GF-D8 (cell line): Measurements from ENCODE around the gene ALPG.
"Not testable (repeated sequence)": the region's sequence is repeated elsewhere in the genome, so short reads cannot be mapped to it uniquely, and the experiment has no call there.

ENCODE experiments used
- DNase-seq: peaks from one replicate; lab custom pipeline; 2025; lab: John Stamatoyannopoulos, UW

The ALPG gene

DNA sequence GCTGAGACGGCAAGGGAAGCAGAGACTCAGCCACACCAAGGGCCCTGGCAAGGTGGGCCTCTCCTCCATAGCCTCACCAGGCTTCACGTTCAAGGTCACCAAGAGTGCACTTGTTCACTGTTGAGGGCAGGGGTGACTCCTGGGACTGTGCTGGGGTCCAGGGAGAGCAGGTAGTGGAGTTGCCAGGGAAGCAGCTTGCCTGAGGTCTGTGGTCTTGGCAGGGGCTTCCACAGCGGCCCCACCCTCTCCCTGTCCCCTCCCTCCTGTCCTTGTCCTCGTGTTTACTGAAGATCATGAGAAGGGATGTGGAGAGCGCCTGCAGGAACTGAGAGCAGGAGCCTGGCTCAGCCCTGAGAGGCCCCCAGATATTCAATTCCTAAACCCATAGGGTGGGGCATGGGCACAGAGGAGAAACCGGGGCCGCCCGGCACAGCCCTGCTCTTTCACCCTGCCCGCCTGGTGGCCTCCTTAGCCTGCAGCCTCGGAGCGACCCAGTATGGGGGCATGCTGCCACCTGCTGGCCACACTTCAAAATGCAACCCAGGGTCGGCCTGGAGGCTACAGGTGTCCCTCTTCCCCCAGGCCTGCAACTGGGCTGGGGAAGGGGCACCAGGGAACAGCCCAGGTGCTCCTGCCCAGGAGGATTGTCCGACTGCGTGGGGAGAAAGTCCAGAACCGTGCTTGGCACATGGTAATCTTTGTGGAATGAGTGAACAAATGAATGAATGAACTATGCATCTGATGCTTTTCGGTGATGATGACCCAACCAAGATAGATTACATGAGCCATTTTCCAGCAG, 33.8 kb downstream of the ALPG start:
- DNase-seq, result peak; percentile 17

DNA sequence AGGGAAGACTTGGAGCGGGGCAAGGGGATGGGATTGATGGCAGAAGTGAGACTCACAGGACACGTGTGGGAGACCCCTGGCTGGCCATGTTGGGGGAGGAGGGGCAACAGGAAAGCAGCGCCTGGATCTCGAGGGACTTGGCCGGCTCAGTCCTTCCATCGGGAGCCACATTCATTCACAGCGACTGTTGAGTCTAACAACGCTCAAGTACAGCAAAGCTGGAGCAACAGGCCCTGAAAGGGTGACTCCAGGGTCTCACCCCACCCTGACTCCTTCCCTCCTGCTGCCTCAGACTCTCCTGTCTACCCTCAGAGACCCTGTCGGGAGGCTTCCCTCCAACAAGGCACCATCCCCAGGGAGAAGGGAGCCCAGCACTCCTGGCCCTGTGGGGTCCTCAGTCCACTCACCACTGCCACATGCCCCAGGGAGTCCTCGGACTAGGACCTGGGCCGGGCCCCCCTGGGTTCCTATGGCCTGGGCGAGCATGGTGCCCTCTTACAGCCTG, 34.6 kb downstream of the ALPG start:
- no peak for DNase-seq

DNA sequence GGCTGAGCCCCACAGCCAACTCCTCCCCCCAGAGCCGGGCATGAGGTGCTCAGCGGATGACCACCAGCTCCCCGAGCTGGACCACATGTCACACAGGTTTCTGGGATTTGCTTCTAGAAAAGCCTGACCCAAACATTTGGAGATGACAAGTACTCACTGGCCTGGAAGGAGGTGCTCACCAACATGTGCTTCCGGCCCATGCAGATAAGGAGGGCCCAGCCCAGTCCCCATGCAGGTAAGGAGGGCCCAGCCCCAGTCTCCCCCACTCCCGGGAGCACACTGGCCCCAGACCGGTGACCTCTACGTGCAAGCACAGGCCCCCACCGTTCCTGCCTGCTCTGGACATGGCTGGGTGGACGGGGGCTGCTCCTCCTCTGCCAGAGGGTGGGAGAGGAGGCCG, 35.3 kb downstream of the ALPG start:
- DNase-seq, result not testable (repeated sequence)

- DNase-seq, result not testable (repeated sequence)
Observed at GRCh38 chr2:232442431-232442830, 35.8 kb downstream of the ALPG start.

DNA sequence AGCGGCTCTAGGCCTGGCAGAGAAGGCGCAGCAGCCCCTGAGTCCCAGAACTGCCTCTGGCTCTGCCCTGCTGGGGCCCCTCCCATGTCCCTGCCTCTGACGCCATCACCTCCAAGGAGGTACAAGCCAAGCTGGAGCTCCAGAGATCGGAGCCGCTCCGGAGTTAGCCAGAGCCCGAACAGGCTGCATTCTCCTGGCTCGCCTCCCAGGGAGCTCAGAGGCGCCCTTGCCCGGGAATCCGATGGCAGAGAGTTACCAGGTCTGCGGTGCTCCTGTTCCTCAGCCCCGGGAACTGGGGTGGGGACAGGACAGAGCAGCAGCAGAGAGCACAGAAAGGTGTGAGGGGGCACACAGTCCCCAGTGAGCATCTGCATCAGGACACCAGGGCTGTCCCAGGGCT, 36.4 kb downstream of the ALPG start:
- DNase-seq, result not testable (repeated sequence)

DNA sequence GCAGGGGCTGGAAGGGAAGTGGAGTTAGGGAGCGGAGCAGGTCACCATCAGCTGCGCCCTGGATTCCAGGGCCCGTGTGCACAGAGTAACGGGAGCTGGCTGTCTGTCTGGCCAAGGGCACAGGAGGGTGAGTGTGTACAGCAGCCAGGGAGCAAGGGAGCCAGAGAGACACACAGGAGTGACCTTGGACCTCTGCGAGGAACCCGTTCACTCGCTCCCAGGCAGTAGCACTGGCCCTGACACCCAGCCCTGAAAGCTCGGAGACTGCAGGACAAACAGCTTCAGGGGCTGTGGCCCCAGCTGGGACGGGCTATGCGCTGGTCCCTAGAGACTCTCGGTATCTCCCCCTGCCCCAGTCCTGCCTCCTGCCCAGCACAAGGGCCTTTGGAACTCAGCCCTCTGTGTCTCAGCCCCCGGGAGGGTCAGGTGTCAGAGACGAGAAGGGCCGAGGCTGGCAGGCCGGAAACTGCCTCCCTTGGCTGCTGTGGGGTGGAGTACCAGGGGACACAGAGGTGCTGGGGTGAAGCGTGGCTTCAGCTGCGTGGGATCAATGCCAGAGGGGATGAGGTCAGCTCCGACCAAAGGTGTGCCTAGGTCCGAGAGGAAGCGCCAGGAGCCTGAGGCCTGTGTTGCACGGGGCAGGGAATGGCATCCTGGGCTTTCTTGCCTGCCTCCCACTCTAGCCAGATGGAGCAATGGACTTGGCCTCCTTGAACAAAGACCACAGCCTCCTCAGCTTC, 37.2 kb downstream of the ALPG start:
- DNase-seq, result not testable (repeated sequence)

DNA sequence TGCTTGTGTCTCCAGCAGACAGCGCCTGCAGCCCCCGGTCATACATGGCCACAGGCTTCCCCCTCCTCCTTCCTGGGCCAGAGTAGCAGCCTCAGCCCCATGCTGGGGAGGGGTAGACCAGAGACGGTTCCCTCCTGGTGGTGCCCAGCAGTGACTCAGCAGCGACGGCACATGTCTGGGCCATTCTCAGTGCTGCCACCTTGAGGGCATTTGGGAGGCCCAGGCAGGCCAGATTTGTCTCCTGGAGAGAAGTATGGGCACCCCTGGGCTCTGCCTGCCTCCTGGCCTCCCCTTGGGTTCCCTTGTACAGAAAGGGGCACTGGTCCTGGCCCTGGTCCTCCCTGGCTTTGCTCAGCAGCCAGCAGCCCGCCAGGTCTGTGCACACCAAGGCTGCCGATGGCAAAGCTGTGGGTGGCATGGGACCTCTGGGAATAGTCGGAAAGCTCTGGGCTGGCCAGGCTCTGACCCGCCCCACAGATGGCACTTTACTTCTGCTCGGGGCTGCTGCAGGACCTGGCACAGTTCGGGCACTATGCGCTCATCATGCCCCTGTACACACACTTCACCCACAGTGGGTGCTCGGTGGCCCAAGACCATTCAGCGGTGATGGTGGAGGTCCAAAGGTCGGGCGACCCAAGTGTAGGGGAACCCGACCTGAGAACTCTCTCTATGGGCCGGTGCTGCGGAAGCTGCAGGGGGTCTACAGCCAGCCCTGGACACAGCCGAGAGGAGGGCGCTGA, 37.9 kb downstream of the ALPG start:
- DNase-seq, result no peak

- DNase-seq, result not testable (repeated sequence)
Observed at GRCh38 chr2:232445149-232445885, 38.7 kb downstream of the ALPG start.

GRCh38 chr2:232446266-232446777, 39.7 kb downstream of the ALPG start:
- not testable (repeated sequence) for DNase-seq

GRCh38 chr2:232447091-232447620, 40.5 kb downstream of the ALPG start:
- no peak for DNase-seq

DNA sequence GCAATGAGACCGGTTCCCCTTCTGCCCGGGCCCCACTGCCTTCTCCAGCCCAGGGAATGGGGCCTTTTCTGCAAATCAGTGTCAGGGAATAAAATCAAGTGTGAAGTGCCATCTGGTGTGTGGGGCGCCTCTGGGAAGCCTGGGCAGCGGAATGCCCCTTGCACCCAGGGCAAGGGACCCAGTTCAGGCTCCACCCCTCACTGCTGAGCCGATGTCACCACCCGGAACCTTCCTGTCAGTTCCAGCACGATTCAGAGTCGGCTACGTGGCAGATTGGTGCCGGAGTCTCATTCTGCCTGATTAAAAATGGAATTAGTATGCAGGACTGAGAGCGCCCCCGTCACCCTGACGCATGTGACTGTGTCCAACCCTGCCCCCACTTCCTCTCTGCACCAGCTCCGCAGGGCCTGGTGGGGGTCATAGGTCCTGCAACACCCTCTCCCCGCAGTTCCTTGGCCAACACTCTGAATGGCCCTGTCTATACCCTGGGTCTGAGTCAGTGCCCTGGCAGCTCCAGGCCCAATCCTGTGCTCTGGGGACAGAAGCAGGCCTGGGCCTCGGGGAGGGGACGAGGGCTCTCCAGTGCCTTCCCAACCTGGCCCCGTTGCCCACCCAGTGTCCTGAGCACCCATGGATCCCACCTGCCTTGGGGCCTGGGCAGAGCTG, 41.1 kb downstream of the ALPG start:
- no peak for DNase-seq

DNA sequence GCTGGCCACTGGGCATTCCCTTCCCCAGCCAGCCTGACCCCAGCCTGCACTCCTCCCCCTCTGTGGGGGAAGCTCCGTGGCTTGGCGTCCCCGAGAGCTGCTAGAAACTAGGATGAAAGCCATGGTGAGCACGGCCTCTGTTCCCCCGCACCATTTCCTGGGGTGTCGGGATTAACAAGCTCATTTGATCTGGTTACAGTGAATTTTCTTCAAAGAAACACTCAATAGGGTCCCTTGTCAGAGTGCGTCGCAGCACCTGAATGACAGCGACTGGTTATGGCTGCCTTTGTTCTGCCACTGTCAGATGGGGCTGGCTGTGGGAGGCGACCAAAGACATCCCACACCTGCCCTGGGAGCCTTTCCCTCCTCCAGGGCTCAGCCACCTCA, 41.7 kb downstream of the ALPG start:
- DNase-seq, result no peak

GRCh38 chr2:232449964-232450363, 43.3 kb downstream of the ALPG start:
- DNase-seq, result no peak

- not testable (repeated sequence) for DNase-seq
Observed at GRCh38 chr2:232451645-232452044, 45.0 kb downstream of the ALPG start.

- DNase-seq, result no peak
Observed at GRCh38 chr2:232454630-232455029, 48.0 kb downstream of the ALPG start.

- no peak for DNase-seq
Observed at GRCh38 chr2:232455426-232456255, 49.0 kb downstream of the ALPG start, which contains the start of gene ALPI. TSS of gene ALPI (plus strand) at chr2:232456153. CDS start at chr2:232456200, 47 bp downstream.

DNA sequence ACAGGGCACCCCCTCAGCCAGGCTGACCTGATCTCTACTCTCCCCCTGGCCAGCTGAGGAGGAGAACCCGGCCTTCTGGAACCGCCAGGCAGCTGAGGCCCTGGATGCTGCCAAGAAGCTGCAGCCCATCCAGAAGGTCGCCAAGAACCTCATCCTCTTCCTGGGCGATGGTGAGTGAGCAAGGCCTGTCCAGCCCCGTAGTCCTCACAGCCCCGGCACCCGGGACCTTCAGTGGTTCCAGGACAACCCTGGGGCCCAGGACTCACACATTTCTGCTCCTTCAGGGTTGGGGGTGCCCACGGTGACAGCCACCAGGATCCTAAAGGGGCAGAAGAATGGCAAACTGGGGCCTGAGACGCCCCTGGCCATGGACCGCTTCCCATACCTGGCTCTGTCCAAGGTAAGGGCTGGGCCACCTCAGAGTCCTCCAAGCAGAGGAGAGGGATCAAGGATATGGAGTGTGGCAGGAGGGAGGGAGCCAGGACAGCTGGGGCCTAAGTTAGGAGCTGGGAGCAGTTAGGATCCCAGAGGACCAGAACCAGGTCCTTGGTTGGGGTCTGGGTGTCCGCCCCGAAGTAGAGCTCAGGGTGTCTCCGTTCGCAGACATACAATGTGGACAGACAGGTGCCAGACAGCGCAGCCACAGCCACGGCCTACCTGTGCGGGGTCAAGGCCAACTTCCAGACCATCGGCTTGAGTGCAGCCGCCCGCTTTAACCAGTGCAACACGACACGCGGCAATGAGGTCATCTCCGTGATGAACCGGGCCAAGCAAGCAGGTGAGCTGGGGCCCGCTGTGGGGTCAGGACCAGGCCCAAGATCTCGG, 49.9 kb downstream of the ALPG start:
- no peak for DNase-seq

GRCh38 chr2:232457121-232458011, 50.7 kb downstream of the ALPG start:
- DNase-seq, result no peak
